Stimulated activated CD4-positive, alpha-beta T cell treated with anti-CD3 and anti-CD28 coated beads, Interleukin-12 subunit alpha, Interleukin-12 subunit beta, amount 100 ng/mL, for 4 hours (primary cell): Measurements from ENCODE around the gene SHISA4.

ENCODE experiments used
- DNase-seq: peaks from one replicate; pipeline ENCODE4 v3.0.0-alpha.2; 2020

SHISA4 gene

DNA sequence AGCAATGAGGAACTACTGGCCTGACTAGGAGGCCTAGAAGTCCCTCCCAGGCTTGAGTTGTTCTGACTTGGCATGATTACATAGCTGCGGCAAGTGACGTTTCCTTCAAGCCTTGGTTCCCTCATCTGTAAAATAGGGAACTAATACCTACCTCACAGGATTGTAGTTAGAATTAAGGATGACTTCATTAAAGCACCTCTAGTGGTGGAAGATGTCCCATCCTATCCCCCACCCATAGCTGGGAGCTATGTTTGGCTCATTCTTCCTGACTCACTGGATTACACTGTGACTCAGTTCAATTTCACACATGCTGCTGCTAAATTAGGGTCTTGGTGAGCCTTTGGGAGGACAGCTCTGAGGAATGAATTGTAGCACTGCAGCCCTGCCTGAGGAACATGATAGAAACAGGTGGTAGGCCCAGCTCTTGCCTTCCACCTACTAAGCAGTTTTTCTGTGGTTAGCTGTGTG lies 6.0 kb upstream of the SHISA4 start:
- no peak for DNase-seq

DNA sequence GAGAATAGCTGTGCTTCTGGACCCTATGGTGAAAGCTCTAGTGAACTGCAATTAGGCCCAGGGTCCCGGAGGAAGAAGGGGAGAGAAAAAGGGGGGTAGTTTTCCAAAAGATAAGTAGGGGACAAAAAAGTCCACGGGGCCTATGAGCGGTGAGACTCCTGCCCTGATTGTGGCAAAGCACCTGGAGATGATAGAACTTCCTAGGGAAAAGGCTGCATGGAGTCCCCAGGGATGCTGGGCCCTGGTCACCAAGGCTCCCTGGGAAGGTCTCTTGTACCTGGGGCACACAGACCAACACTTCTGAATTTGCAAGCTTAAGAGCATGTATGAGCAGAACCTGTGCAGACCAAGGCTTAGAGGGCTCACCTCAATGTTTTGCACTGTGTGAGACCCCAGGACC lies 5.4 kb upstream of the SHISA4 start:
- no peak for DNase-seq

DNA sequence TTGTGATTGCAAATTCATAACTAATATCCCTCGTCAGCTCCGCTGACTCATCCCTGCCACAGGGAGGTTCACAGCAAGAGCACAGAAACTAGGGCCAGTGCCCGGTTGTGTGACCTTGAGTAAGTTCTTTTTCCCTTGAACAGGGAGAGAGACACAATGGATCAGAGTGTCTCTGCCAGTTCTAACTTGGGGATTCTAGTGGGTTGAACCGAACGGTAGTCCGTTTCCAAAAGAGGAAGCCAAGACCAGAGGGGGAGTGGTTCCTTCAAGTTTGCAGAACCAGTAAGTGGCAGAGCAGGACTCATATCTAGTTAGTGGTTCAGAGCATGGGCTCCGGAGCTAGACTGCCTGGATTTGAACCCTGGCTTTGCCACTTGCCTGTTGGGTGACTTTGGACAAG lies 4.9 kb upstream of the SHISA4 start:
- DNase-seq = no peak

DNA sequence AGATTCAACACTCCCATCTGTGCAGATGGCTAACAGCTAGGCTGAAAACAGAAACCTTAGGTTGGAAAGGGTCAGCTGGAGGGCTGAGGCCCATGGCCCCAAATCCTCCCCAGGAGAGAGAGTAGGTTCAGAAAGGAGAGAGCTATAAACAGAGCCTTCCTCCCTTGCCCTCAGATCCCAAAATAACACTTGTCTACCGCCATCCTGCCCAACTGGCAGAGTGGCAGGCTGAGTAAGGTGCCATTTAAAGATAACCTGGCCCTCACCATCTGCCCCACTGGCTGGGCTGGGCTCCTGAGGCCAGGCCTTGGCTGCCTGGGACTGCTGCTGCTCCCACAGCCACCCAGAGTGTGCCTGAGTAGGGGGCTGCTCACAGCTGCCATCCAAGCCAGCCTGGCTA lies 4.3 kb upstream of the SHISA4 start:
- DNase-seq = no peak

DNA sequence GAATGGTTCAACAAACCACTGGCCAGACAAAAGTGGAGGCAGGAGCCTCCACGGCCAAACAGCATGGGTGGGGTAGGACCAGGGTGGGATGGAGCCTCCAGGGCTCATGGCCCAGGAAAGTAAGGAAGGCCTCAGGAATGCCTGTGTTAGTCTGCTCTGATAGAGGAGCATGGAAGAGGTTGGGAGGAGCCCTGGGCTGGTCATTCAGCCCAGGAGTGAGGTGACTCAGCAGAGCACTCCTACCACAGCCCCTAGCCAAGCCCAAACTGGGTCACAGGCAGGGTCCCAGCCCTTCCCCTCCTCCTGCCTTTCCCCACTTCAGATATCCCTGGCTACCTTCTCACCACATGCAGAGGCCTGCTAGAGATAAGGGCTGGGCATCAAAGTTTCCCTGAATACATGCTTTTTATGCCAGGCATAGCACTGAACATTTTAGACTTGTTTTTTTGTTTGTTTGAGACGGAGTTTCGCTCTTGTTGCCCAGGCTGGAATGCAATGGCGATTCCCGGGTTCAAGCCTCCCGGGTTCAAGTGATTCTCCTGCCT lies 3.1 kb upstream of the SHISA4 start:
- no peak for DNase-seq

DNA sequence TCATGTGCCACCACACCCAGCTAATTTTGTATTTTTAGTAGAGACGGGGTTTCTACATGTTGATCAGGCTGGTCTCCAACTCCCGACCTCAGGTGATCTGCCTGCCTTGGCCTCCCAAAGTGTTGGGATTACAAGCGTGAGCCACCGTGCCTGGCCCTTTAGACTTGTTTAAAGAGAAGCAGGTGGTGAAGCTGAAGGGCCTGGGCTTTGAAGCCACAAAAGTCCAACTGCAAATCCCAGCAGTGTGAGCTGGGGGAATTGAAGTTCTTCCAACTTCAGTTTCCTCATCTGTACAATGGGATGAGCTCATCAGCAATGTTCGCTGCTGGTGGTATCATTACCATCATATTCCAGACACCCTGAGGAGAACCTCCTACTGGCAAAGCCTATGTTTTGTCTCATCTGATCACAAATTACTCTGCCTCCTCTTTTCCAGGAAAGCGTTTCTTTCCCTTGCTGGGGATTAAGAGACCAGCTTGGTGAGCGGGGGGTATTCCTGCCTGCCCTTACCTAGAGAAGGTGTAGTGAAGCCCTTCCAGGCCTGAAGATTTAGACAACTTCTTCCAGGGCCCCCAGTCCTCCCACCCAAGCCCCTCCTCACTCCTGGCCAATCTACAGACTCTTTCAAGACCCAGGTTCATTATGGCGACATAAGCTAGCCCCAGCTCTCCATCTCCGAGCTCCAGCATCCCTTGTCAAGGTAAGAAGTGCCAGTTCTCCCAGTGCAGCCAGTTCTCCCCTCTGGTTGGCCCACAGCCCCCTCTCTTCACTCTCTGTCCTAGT lies 2.4 kb upstream of the SHISA4 start:
- DNase-seq = no peak

DNA sequence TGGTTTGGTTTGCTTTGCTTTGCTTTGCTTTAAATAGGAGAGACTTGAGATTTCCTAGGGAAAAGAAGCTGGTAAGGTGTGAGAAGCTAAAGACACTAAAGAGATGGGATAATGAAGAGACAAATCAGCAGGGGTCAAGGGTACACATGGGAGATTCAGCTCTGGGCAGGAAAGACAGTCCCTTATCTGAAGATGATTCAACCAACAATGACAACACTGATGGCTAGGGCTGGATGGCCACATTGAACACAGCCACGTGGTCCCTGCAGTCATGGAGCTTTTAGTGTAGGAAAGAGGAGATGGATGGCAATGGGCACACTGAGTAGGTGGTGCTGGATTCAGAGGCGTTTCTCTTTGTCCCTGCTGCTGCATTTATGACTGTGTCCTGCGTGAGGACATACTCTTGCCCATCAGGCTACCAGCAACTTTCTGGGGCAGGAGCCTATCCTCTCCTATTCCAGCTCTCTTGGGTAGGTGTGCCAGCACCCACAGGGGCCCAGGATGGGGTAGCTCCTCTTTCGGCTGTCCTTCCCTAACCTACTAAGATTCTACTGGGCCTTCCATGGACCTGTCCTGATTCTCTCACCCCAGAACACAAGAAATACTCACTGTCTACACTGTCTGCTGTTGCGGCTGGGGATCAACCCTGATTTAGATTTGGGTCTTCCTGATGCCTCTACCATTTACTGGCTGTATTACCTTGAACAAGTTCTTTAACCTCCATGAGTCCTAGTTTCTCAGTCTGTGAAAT lies 1.4 kb upstream of the SHISA4 start:
- no peak for DNase-seq

DNA sequence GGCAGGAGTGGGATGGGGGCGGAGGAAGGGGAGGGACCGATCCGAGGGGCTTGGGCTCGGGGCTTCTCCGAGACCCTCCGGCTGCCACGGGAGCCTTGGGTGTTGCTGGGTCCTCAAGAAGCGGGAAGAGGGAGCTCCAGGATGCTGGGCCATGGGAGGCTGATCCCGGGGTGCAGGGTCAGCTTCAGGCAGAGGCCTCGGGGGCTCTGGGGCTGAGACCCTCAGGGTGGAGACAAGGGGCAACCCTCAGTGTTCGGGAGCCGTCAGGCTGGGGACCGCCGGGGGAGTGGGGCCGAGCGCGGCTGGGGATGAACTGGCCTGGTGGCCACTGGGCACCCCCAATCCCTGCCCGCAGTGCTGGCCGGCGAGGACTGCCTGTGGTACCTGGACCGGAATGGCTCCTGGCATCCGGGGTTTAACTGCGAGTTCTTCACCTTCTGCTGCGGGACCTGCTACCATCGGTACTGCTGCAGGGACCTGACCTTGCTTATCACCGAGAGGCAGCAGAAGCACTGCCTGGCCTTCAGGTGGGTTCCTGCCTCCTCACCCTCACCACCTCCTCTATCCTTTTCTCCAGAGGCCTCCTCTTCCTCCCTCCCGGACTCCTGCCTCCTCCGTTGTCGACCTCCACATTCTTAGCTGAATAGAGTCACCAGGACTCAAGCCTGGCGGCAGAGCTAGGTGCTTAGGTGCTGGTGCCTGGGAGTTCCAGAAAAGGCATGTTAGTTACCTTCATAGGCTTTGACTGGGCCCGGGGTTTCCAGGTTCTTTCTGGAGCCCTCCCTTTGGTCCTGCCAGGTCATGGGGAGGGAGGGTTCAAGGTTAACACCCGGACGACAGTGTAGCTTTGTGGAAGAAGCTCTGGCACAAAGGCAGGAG lies 631 bp downstream of the SHISA4 start:
- DNase-seq = no peak

DNA sequence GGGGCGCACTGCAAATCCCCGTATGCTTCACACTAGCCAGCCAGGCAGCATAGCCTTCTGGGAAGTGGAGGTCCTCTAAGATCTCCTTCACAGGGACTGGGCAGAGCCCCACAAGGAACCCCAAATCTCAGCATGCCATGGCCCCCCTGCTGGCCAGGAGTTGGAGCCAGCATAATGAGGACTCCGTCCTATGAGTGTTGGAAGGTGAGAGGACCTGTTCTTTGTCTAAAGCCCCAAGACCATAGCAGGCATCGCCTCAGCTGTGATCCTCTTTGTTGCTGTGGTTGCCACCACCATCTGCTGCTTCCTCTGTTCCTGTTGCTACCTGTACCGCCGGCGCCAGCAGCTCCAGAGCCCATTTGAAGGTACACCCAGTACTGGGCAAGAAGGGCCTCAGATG lies 1.5 kb downstream of the SHISA4 start:
- no peak for DNase-seq

DNA sequence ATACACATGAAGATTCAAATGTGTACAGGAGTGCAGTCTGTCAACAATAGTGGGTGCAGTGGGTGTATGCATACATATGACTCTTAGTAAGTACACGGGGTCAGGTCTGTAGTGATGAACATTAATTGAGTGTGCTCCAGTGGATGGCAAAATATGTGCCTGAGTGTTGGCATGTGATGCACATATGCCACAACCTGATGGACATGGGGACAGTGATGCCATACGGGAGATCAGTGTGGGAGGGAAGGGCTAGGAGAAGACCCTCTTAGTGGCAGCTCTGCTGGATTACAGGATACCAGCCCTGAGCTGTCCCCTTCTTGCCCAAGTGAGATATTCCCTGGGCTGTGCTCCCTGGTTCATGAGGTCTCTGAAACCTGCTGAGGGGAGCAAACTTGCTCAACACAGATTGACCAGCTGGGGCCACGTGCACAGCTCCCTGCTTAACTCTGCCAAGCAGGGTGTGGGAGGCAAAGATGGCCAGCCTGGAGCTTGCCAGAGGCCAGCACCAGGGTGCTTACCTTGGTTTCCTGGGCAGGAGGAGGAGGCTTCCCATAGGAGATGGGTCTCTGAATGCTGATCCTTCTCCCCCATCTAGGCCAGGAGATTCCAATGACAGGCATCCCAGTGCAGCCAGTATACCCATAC lies 2.2 kb downstream of the SHISA4 start:
- no peak for DNase-seq

DNA sequence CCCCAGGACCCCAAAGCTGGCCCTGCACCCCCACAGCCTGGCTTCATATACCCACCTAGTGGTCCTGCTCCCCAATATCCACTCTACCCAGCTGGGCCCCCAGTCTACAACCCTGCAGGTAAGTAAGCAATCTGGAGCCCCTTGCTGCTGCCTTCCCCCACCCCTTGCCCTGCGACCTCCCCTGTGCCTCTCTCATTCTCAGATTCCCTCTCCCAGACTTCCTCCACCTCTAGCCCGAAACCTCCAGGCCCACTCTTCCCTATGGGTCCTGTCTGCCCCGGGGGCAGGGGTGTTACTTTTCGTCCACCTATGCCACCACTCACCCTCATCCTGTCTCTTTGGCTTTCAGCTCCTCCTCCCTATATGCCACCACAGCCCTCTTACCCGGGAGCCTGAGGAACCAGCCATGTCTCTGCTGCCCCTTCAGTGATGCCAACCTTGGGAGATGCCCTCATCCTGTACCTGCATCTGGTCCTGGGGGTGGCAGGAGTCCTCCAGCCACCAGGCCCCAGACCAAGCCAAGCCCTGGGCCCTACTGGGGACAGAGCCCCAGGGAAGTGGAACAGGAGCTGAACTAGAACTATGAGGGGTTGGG lies 2.9 kb downstream of the SHISA4 start:
- no peak for DNase-seq

DNA sequence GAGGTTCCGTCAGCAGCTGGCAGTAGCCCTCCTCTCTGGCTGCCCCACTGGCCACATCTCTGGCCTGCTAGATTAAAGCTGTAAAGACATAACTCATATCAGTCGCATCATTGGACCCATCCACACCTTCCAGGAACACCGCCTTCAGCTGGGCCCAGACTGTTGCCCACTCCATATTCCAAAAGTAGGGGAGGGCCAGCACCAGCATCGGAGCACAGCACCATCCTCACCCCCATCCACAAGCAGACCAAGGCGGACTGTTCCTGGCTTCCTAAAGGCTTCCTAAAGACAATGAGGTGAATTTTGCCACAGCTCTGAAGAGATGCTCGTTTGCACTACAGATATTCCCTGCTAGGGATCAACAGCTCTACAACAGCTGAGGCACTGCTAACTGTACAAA lies 3.5 kb downstream of the SHISA4 start:
- no peak for DNase-seq

DNA sequence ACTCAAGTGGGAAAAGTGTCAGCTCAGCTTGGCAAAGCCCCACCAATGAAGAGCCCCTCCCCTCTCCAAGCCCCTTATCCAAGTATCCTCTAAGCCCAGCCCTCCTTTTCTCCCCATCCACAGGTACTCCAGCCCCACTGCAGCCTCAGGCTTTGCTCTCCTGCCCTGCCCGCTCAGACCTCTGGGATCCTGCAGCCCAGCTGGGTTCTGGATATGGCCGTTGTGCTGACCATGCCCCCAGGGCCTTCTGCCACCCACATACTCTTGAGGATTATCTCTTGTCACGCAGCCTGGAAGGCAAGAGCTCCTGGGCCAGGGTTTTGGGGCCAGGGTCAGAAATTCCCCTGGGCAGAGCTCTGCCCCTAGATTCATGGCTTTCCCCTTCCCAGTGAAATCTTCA lies 4.7 kb downstream of the SHISA4 start:
- no peak for DNase-seq

DNA sequence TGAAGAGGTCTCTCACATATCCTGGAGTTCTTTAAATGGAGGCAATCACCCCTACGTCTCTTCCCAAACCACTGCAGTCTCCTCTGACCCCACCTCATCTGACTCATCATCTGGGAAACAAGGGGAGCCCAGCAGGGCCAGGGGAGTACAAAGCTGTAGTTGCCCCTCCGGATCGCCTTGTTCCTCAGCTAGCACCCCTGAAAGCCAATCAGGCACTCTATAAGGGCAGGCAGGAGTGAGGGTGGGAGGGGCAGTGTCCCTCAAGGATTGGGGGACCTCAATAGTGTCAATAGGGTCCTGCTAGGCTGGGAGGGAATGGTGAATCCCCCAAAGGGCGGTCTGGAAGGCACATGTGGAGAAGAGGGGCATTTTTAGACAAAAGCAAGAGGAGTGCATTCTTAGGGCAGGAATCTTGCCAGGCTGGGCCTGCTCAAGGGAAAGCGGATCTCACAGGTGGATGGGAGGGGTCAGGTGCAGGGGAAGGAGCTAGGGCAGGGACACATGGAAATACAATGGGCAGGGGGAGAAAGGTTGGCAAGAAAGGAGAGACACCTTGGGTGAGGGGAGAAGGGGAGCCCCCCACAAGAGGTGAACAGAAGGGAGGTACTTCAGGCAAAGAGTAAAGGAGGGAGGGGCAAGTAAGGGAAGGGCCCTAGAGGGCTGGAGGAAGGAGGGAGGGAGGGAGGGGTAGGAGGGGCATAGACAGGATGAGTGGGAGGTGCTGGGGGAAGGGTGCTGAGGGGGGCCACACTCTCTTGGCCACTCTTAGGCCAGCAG lies 5.8 kb downstream of the SHISA4 start:
- DNase-seq = no peak

DNA sequence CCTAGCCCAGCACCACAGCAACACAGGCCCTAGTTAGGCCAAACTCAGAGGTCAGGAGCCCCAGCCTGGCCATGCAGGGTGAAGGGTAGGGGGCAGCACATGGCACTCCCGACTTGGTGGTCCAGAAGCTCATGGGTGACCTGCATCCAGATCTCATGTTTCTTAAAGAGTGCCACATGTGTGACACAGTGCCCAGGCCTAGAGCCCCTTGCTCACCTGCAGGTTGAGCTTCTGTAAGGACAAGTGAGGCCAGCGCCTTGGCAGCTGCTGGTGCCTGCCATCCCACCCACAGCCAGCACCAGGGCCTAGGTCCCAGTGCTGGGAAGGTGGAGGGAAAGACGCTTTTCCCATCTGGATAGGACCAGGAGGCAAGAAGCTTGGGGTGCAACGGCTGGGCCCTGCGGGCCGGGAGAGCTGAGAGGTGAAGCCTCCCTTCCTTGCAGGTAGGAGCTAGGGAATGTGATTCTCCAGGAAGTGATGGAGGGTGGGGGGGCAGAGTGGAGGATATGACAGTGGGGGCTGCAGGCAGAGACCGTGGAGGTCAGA lies 6.5 kb downstream of the SHISA4 start:
- no peak for DNase-seq

DNA sequence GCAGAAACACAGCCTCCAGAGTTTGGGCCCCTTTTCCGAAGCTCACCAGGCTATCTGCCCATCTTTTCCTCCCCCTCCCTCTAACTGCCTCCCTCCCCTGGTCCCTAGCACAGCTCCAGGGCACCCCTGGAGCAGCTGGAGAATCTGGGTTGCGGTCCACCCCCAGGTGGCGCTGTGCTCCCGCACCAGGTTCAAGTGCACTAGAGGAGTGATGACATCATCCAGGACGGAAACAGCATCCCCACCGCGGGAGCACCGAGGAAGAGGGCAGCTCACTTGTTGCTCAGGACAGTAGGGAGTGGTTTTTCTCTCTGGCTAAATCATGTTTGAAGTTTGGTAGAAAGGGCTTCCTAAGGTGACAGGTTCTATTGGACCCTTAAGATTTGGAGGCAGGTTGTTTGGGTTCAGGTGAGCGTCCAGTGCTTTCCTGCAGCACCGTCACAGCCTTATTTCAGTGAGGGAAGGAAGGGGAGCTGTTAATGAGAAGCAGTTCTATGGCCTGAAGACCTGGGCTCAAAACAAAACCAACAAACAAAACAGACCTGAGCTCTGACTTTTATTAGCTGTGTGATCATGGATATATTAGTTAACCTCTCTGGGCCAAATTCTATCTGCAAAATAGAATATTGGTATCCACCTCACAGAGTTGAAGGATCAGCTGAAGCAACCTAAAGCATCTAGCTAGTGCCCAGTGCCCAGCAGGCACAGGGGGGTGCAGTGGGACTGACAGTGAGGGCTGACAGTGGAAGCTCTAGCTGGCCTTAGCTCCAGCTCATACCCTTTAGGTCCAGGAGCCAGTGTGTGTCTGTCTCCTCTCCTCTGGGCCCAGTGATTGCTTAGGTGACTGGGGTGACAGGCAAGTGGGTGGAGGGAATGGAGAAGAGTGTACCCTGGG lies 7.5 kb downstream of the SHISA4 start:
- peak; percentile 79 for DNase-seq

DNA sequence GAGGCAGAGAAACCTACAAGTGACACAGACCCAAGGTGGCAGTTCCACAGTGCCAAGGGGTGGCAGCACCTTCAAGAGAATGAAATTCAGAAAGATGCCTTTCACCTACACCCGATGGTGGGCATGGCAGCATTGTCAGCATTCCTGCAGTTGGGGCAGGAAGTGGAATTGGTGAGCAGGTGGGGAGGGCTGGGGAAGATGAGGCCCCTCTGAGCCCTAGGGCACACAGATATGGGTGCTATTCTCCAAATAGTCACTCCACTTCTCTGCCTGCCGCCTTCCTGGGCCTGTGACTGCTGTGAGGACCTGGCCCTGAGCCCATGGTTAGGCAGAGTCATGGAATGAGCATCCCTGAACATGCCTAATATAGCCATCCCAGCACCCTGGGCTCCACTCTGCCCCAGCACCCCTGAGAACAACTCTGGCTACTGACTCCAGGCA lies 8.3 kb downstream of the SHISA4 start:
- DNase-seq = no peak

DNA sequence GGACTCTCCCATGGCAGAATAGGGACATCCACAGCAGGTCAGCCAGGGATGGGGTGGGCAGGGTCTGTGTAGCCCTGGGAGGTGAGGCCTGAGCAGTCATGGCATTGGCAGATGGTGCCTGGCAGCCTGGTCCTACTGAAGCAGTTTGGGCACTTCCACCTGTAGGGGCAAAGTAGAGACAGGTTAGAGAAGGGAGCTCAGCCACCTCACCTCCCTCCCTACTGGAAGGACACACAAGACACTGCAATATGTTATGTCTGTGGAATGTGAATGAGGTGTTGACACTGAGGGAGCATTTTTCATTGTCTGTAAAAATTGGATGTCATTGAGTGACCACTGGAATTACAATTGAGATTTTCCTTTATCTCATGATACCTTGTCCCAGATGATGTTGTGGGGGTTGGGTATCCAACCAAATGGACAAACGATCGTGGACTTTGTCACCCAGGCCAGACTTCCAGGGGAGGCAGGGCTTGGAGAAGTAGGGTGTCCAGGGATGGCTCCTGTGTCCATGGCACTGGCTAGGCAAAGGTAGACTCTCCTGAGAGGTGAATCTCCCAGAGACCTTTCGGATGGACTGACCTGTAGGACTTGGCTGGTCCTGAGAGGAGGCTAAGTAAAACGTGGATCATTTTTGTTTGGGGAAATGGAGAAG lies 9.7 kb downstream of the SHISA4 start:
- DNase-seq = no peak

DNA sequence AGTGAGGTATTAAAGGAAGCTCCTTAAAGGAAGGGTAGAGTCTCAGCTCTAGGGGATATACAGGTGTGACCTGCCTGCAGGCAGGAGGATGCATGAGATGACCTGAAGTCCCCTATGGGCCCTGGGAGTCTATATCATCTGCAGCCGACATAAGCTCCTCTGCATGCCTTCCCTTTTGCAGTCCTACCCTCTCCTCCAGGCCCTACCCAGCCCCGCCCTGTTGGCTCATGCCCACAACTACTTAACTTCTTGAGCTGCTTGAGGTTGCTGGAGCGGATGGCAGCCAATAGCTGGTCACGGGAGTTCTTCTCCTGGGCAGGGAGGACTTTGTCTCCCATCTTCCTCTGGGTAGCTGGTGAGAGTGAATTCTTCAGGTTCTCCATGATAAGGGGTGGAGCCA lies 10.3 kb downstream of the SHISA4 start:
- DNase-seq = no peak
